Measurements from ENCODE around the gene ITGA1.

Gene ITGA1

DNA sequence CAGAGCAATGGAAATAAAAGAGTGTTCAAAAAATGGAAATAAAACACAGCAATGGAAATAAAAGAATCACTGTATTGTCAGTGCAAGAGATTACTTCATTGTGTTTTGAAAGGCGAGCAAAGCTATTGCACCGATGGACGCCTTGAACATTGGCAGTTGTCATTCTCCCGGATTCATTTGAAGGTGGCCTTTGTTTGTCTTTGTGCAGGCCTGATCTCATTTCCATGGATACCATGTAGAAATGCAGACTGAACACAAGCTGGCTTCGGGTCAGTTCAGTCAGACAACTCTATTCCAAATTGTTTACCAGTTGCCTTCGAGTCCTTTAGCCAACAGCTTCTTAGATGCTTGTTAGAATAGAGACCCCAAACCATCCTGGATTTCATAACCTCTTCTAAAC lies 209.7 kb downstream of the ITGA1 start:
- H3K9me3 Mint-ChIP-seq = no peaks in the 10 kb centered on the region
- no peaks in the 10 kb centered on the region for H3K4me1 Mint-ChIP-seq
- H3K27me3 Mint-ChIP-seq = peaks cover 7% of the 10 kb centered on the region
- H3K4me3 Mint-ChIP-seq = no peak overlapping the region
- no peak for ATAC-seq
- no peak overlapping the region for H3K27ac Mint-ChIP-seq
- H3K36me3 Mint-ChIP-seq = no peaks in the 10 kb centered on the region

DNA sequence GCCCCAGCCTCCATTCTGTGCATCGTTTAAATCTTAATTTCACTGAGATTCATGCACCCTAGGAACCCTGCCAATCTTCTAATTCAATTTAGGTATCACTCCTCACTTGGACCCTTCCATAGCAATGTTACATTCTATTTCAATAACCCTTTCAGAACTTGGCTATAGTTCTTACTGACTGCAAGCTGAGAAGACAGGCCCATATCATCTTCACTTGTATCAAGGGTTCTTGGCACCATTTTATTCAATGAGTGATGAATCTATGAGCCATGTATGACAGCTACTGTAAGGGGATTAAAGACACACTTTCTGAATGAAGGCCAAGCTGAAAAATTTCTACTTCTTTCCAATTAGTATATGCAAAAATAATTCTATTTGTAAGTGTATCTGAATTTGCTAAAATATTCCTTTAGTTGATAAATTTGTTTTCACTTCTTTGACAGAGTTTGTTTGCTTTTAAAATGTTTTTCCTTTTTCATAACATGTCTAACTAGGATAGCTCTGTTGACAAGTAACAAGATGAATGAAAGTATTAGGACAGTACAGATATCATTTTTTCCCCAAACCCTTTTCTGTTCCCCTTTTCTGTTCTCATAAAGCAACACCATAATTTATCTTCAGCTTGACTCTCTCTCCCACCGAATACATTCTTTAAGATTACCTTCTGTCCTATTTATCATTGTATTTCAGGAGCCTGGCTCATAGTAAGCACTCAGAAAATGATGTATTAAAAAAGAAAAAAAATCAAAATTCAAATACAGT lies 211.0 kb downstream of the ITGA1 start:
- H3K9me3 Mint-ChIP-seq = no peaks in the 10 kb centered on the region
- no peaks in the 10 kb centered on the region for H3K4me1 Mint-ChIP-seq
- H3K36me3 Mint-ChIP-seq = no peaks in the 10 kb centered on the region
- peaks cover 5% of the 10 kb centered on the region for H3K27me3 Mint-ChIP-seq
- no peak for ATAC-seq
- no peak overlapping the region for H3K4me3 Mint-ChIP-seq
- H3K27ac Mint-ChIP-seq = no peak overlapping the region

DNA sequence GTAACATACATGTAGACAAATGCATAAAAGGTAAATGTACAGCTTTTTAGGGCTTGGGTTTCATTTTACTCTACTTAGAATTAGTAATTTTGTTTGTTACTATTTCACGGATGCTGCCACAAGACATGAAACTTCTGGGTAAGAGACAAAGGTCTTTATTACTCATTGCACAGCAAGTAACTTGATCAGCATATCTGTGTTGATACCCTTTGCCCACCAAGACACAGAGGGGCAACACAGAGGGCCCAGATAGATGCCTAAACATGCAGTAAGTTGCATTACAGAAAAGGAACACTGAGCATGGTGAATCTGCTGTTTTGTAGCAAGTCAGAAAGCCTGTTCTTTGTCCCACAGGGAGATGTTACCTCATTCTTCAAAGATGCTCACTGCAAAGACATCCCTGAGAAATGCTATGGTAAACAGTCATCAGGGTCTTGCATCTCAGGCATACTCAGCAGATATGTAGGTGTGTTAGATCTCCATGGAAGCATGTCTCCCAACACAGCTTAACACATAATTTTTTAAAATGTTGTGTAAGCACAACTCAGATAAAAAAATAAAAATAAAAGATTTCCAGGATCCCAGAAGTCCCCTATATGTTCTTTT lies 211.7 kb downstream of the ITGA1 start:
- H3K4me3 Mint-ChIP-seq = no peak overlapping the region
- H3K36me3 Mint-ChIP-seq = no peaks in the 10 kb centered on the region
- H3K27me3 Mint-ChIP-seq = peaks cover 12% of the 10 kb centered on the region
- no peak overlapping the region for H3K27ac Mint-ChIP-seq
- ATAC-seq = no peak
- no peaks in the 10 kb centered on the region for H3K9me3 Mint-ChIP-seq
- H3K4me1 Mint-ChIP-seq = no peaks in the 10 kb centered on the region

DNA sequence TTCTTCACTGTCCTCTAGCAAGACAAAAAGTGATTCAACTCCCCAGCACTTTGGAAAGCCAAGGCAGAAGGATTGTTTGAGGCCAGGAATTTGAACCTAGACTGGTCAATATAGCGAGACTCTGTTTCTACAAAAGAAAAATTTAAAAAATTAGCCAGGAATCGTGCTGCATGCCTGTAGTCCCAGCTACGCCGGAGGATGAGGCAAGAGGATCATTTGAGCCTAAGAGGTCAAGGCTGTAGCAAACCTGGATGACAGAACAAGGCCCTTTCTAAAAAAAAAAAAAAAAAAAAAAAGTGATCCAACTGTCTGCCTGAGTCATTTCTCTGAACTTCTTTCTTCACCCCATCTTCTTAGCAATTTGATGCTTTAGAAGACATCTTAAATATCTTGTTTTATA lies 213.8 kb downstream of the ITGA1 start:
- no peak overlapping the region for H3K27ac Mint-ChIP-seq
- no peak for ATAC-seq
- no peaks in the 10 kb centered on the region for H3K9me3 Mint-ChIP-seq
- no peak overlapping the region for H3K4me3 Mint-ChIP-seq
- no peaks in the 10 kb centered on the region for H3K36me3 Mint-ChIP-seq
- H3K27me3 Mint-ChIP-seq = peaks cover 18% of the 10 kb centered on the region
- H3K4me1 Mint-ChIP-seq = no peaks in the 10 kb centered on the region

DNA sequence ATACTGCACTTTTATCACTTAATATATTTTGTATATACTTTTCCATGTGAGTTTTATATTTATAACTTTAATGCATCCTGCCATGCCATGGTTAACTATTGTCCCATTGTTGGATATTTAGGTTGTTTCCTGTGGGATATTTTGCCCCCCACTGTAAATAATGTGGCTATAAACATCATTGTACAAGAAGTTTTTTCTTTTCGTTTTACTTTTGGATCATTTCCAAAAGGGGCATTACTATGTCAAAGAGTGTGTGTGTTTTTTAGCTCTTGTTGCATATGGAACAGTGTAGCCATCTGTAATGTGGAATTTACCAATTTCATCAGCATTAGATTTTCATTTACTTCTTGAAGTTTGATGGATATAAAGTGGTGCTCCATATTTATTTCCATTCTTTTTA lies 214.8 kb downstream of the ITGA1 start:
- H3K9me3 Mint-ChIP-seq = no peaks in the 10 kb centered on the region
- H3K27me3 Mint-ChIP-seq = peaks cover 18% of the 10 kb centered on the region
- H3K36me3 Mint-ChIP-seq = no peaks in the 10 kb centered on the region
- ATAC-seq = no peak
- no peak overlapping the region for H3K27ac Mint-ChIP-seq
- no peaks in the 10 kb centered on the region for H3K4me1 Mint-ChIP-seq
- no peak overlapping the region for H3K4me3 Mint-ChIP-seq

DNA sequence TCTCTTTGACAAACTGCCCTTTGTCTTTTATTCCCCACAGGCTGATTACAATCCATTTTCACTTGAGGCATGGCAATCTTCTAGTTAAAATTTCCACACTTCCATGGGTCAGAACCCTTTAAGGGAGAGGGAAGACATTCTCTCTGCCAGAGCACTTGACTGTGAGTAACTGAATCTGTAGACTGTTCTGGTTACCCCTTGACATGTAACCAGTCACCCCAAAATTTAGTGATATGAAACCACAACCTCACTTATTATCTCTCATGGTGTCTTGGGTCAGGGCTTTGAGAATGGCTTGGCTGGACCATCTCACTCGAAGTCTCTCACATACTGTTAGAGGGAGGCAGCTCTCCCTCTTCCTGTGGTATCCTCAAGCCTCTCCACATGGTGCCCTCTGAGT lies 215.4 kb downstream of the ITGA1 start:
- Mint-ChIP-seq H3K36me3 (no peaks in the 10 kb centered on the region), H3K9me3 (no peaks in the 10 kb centered on the region), H3K4me1 (no peaks in the 10 kb centered on the region), H3K27ac (no peak overlapping the region), H3K4me3 (no peak overlapping the region), H3K27me3 (peaks cover 18% of the 10 kb centered on the region)
- ATAC-seq = no peak

DNA sequence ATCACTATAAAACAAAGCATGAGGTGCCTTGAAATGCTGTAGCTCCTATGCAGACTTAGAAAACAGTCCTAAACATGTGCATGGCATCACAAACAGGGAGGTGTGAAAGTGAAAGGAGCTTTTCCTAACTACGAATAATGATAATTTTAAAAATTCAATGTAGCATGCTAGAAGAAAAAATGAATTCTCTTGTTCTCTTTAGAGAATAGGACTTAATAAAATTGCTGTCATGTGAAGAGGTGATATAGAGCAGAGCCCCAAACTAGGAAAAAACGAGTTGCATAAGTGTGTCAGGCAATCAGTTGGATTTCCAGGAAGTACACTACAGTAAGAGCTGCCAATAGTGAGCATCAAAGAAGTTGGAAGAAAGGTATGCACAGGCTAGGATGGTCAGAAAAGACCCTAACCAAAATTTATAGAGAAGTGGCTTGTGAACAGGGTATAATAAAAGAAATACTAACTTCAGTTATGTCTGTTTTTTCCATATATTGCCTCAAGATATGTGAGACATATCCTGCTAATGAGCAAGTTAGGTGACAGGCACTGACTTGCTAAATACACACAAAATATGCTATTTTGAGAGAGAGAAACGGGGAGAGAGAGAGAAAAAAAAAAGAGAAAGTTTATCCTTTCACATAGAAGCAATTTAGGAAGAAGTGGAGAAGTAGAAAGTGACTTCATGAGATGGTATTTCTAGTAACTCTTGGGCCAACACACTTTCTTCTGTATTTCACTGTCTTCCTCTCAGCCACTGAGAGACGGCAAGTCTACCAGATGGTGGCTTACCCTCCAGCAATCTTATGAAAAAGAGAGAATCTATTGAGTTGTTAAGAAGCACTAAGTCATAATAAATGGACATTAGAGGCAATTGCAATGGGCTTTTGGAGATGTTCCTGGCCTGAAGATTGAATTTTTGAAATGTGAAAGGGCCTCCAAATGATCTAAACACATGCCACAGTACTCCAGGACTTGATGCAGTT lies 219.5 kb downstream of the ITGA1 start:
- H3K4me3 Mint-ChIP-seq = no peak overlapping the region
- H3K27me3 Mint-ChIP-seq = peaks cover 18% of the 10 kb centered on the region
- ATAC-seq = no peak
- no peaks in the 10 kb centered on the region for H3K9me3 Mint-ChIP-seq
- H3K4me1 Mint-ChIP-seq = no peaks in the 10 kb centered on the region
- H3K36me3 Mint-ChIP-seq = no peaks in the 10 kb centered on the region
- H3K27ac Mint-ChIP-seq = no peak overlapping the region

DNA sequence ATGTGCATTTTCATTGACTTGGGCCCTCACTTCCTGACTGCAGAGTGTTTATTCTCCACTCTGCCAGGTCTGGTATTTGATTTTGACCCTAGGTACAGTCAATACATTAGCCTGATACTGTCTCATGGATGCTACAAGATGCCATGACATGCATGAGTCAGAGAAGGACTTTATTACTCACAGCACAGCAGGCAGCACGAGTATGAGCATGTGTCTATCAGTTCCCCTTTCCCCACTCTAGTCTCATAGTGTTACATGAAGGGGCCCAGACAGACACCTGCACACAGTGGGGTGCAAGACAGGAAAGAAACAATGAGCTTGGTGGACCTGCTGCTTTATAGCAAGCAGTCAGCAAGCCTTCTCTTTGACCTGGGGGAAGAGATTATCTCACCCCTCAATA lies 221.0 kb downstream of the ITGA1 start:
- Mint-ChIP-seq H3K4me1 (no peaks in the 10 kb centered on the region), H3K9me3 (peaks cover 1% of the 10 kb centered on the region), H3K4me3 (no peak overlapping the region), H3K27ac (no peak overlapping the region), H3K36me3 (no peaks in the 10 kb centered on the region), H3K27me3 (peaks cover 13% of the 10 kb centered on the region)
- peak; percentile 92 for ATAC-seq

Measured in stimulated activated memory B cell treated with anti-CD40 and anti-IgM and Interleukin-4, amounts not matched to agents 10 μg/mL and 1 μg/mL and 100 μg/mL, for 72 hours (primary cell).